ENCODE data around the gene APBA2.

The APBA2 gene

GRCh38 chr15:28897861-28898585 lies 12.2 kb downstream of the APBA2 start:
- DNase-seq: no peak

- DNase-seq: no peak
Observed at GRCh38 chr15:28899061-28899738, 13.4 kb downstream of the APBA2 start.

GRCh38 chr15:28900041-28900891 lies 14.5 kb downstream of the APBA2 start:
- no peak for DNase-seq

GRCh38 chr15:28900892-28901586 lies 15.3 kb downstream of the APBA2 start:
- no peak for DNase-seq

- no peak for DNase-seq
Observed at GRCh38 chr15:28901587-28901980, 15.8 kb downstream of the APBA2 start.

- no peak for DNase-seq
Observed at GRCh38 chr15:28901987-28902745, 16.4 kb downstream of the APBA2 start.

GRCh38 chr15:28902856-28903255 lies 17.1 kb downstream of the APBA2 start:
- DNase-seq: no peak

- no peak for DNase-seq
Observed at GRCh38 chr15:28903555-28903954, 17.8 kb downstream of the APBA2 start.

GRCh38 chr15:28904003-28904402 lies 18.2 kb downstream of the APBA2 start:
- DNase-seq: no peak

GRCh38 chr15:28904541-28905315 lies 19.0 kb downstream of the APBA2 start:
- DNase-seq: no peak

GRCh38 chr15:28907338-28907960 lies 21.7 kb downstream of the APBA2 start:
- no peak for DNase-seq

GRCh38 chr15:28909958-28910500 lies 24.3 kb downstream of the APBA2 start:
- DNase-seq: no peak

- DNase-seq: peak; percentile 66
Observed at GRCh38 chr15:28911310-28911931, 25.6 kb downstream of the APBA2 start.

- DNase-seq: no peak
Observed at GRCh38 chr15:28912422-28912821, 26.6 kb downstream of the APBA2 start.

- peak; percentile 21 for DNase-seq
Observed at GRCh38 chr15:28913171-28913765, 27.5 kb downstream of the APBA2 start.

GRCh38 chr15:28914046-28914445 lies 28.3 kb downstream of the APBA2 start:
- no peak for DNase-seq

GRCh38 chr15:28914483-28915023 lies 28.8 kb downstream of the APBA2 start:
- no peak for DNase-seq

- DNase-seq: no peak
Observed at GRCh38 chr15:28915041-28915810, 29.5 kb downstream of the APBA2 start.

GRCh38 chr15:28915935-28916334 lies 30.2 kb downstream of the APBA2 start:
- no peak for DNase-seq
